GM18951 (cell line): Measurements from ENCODE around the gene SLX4IP.

Source experiments
- POLR2A ChIP-seq: IDR thresholded peaks from 4 replicates; pipeline ENCODE4 v1.6.1; 2011; ENCODE audit warnings: mild to moderate bottlenecking; ENCODE audit not compliant: insufficient read length, insufficient read depth; ENCODE audit errors: extremely low read depth
- in situ Hi-C: fragments of 300-500 bp; cut with MboI; formaldehyde crosslinking; loops from one replicate; pipeline ENCODE4 v1.12.0; 2022; ENCODE audit warnings: low sequenced_read_pairs, mixed read lengths, inconsistent platforms; ENCODE audit not compliant: unreplicated experiment

SLX4IP gene

DNA sequence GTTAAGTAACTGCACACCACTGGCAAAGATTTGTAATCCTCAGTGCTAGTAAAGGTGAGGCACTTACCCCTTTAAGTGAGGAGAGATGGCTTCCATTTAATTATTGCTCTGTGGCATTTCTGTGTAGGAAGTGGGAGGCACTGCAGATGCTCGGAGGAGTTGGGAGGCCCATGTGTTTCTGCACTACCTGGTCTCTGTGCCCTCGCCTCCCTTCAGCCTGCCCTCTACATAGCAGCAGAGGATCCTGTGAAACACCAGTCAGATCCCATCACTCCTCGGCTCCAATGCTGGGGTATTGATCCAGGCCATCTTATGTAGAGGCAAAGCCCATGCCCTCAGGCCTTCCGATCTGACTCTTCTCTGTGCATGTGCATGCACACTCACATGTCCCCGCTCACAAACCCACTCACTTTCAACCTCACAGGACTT is 67.0 kb downstream of the SLX4IP start:
- in situ Hi-C loops: no loop called here
- TF ChIP-seq POLR2A: no peak

GRCh38 chr20:10504608-10504993 is 69.5 kb downstream of the SLX4IP start:
- in situ Hi-C loops: no loop called here
- TF ChIP-seq POLR2A: no peak

GRCh38 chr20:10504994-10505730 is 70.1 kb downstream of the SLX4IP start:
- no peak for TF ChIP-seq POLR2A
- in situ Hi-C loops: no loop called here

DNA sequence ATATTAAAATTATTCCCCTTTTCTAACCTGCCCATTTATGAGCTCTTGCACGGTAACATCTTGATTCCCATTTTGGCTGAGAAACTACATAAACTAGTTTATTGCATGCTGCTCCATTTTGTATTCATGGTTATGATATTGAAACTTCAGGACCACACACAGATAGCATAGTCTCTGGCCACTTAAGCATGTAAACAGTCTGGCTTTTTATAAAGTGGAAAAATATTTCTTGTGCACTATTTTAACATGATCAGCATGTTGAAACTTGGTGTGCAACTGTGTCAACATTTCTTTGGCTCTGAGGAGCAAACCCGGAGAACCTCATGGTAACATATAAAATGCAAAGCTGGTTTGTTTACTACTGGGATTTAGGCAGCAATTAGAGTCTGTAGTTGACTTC is 70.7 kb downstream of the SLX4IP start:
- in situ Hi-C loops: no loop called here
- TF ChIP-seq POLR2A: no peak

DNA sequence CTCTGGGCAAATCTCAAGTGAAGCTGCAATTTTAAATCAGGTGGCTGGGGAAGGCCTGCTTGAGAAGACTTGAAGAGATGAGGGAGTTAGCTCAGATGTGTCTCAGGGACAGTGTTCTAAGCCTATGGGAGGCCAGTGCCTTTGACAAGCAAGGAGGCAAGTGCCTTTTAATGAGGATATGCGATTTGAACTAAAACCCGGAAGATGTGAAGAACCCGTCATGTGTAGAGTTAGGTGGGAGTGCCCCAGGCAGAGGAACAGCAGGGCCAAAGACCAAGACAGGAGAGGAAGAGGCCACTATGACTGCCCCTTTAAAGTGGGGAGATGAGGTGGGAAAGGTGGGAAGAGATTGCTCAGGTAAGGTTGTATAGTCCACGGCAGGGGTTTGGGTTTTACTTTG is 71.9 kb downstream of the SLX4IP start:
- in situ Hi-C loops: no loop called here

DNA sequence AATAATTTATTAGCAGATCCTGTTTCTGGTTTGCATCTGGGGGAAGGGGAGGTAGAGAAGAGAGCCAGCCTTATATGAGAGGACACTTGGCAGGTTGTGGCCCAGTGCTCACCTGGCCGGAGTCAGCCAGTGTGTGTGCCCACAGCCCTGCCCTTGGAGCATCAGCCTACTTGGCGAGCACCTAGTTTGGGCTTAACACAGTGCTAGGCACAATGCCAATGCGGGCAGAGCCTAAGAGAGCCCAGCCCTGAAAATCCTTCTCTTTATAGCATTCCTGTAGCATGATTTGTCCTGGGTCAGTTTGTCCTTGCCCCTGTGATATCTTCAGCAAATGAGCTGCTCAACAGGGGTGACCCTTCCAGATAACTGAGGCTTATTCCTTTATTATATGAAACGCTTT is 73.0 kb downstream of the SLX4IP start:
- TF ChIP-seq POLR2A: no peak
- in situ Hi-C loops: no loop called here

More for the DNA sequence above, 71.9 kb downstream of the SLX4IP start:
- no peak for TF ChIP-seq POLR2A

DNA sequence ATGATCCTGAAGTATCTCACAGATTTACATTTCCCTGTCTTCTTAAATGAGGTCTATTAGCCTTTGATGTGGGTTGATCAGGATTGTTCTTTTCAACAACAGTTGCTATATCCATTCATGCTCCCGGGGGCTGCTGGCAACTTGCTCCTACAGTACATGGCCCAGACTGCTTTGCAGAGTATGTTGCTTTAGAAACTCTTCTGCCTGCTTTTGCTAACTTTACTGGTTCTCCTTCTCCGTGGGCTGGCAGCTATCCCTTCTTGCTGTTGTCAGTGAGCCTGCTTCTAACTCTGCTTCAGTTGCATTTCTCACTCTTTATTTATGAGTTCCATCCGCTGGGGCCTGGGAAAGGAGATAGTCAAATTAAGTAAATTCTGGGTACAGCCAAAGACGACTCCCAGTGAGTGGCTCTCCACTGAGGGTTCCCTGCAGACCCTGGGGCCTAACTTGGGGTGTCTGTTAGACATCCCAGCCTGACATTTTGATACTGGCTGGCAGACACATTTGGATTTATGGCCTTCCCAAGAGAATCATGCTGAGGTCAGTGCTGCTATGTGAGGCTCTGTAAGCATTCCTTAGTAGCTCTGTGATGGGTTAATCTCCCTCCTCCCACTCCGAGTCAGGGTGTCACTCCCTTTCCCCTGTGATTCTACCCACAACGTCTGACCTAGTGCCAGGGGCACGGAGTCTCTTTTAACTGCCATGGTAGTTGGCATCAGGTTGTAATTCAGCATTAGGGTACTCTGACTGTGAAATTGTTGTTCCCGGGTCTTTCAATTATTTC is 73.6 kb downstream of the SLX4IP start:
- TF ChIP-seq POLR2A: no peak
- in situ Hi-C loops: no loop called here

- TF ChIP-seq POLR2A: no peak
- in situ Hi-C loops: no loop called here
These were observed 74.3 kb downstream of the SLX4IP start for GRCh38 chr20:10509376-10509775.

GRCh38 chr20:10510216-10510615 is 75.1 kb downstream of the SLX4IP start:
- TF ChIP-seq POLR2A: no peak
- in situ Hi-C loops: no loop called here

GRCh38 chr20:10511170-10511508 is 76.0 kb downstream of the SLX4IP start:
- no peak for TF ChIP-seq POLR2A
- in situ Hi-C loops: no loop called here

GRCh38 chr20:10511509-10512251 is 76.6 kb downstream of the SLX4IP start:
- in situ Hi-C loops: no loop called here
- TF ChIP-seq POLR2A: peak; percentile 44

GRCh38 chr20:10513061-10513460 is 78.0 kb downstream of the SLX4IP start:
- in situ Hi-C loops: no loop called here
- no peak for TF ChIP-seq POLR2A

GRCh38 chr20:10513931-10514575 is 78.9 kb downstream of the SLX4IP start:
- TF ChIP-seq POLR2A: no peak
- in situ Hi-C loops: no loop called here
